OCI-LY1 (cell line): ENCODE data around the gene FAM110A.

Source experiments
- H2AFZ ChIP-seq: fragments of 200-600 bp; sonication (generic), shearing (Covaris generic); 2 replicates; pipeline ENCODE4 v1.6.0; 2014; ENCODE audit warnings: antibody characterized with exemption, mild to moderate bottlenecking, low read length
- H3F3A ChIP-seq: fragments of 200-600 bp; sonication (generic), shearing (Covaris generic); 2 replicates; pipeline ENCODE4 v1.6.0; 2014; ENCODE audit warnings: mild to moderate bottlenecking, antibody characterized with exemption, low read length, moderate library complexity; ENCODE audit not compliant: insufficient read depth
- H3K27ac ChIP-seq: fragments of 200-600 bp; sonication (generic); 2 replicates; pipeline ENCODE4 v1.5.1; 2014; ENCODE audit warnings: low read length, mixed run types, mild to moderate bottlenecking, low read depth; ENCODE audit not compliant: poor library complexity, severe bottlenecking
- H3K27me3 ChIP-seq: fragments of 200-600 bp; sonication (generic); 2 replicates; pipeline ENCODE4 v1.6.0; 2014; ENCODE audit warnings: antibody characterized with exemption, mild to moderate bottlenecking, low read length, moderate library complexity; ENCODE audit not compliant: insufficient read depth
- H3K36me3 ChIP-seq: fragments of 200-600 bp; sonication (generic); 2 replicates; pipeline ENCODE4 v1.6.1; 2014; ENCODE audit warnings: mild to moderate bottlenecking, antibody characterized with exemption, low read length, moderate library complexity, mixed read lengths; ENCODE audit not compliant: insufficient read depth
- H3K4me1 ChIP-seq: fragments of 200-600 bp; sonication (generic); 2 replicates; pipeline ENCODE4 v1.5.1; 2014; ENCODE audit warnings: mild to moderate bottlenecking, low read length, moderate library complexity; ENCODE audit not compliant: insufficient read depth, severe bottlenecking
- H3K4me2 ChIP-seq: fragments of 200-600 bp; sonication (generic), shearing (Covaris generic); 2 replicates; pipeline ENCODE4 v1.6.1; 2014; ENCODE audit warnings: low read length
- H3K4me3 ChIP-seq: fragments of 200-600 bp; sonication (generic); 2 replicates; pipeline ENCODE4 v1.5.1; 2014; ENCODE audit warnings: low read length, low read depth, mild to moderate bottlenecking, mixed read lengths; ENCODE audit not compliant: poor library complexity, severe bottlenecking
- H3K79me2 ChIP-seq: fragments of 200-600 bp; shearing (Covaris generic); 2 replicates; pipeline ENCODE4 v1.6.1; 2016; ENCODE audit warnings: mixed run types, low read length, mixed read lengths; ENCODE audit not compliant: insufficient read depth
- H3K9ac ChIP-seq: fragments of 200-600 bp; sonication (generic), shearing (Covaris generic); 2 replicates; pipeline ENCODE4 v1.6.1; 2014; ENCODE audit warnings: mild to moderate bottlenecking, low read length, mixed read lengths
- H3K9me2 ChIP-seq: fragments of 200-600 bp; sonication (generic), shearing (Covaris generic); 2 replicates; pipeline ENCODE4 v1.6.1; 2014; ENCODE audit warnings: low read depth, mild to moderate bottlenecking, low read length, mixed read lengths
- H3K9me3 ChIP-seq: fragments of 200-600 bp; shearing (Covaris generic); 2 replicates; pipeline ENCODE4 v1.6.1; 2014; ENCODE audit warnings: low read length, mixed read lengths
- H4K20me1 ChIP-seq: fragments of 200-600 bp; sonication (generic), shearing (Covaris generic); 2 replicates; pipeline ENCODE4 v1.6.0; 2016; ENCODE audit warnings: mild to moderate bottlenecking, low read length; ENCODE audit not compliant: insufficient read depth
- EZH2 ChIP-seq: fragments of 200-600 bp; sonication (generic), shearing (Covaris generic); IDR thresholded peaks from 2 replicates; pipeline ENCODE4 v1.8.0; 2017; ENCODE audit warnings: borderline replicate concordance, mixed run types, mild to moderate bottlenecking, antibody characterized with exemption, low read length, moderate library complexity, mixed read lengths
- TF ChIP-seq, protein P1 (sequence below): fragments of 200-600 bp; sonication (generic), shearing (Covaris generic); IDR thresholded peaks from 2 replicates; pipeline ENCODE4 v1.5.1; 2017; ENCODE audit warnings: mild to moderate bottlenecking, antibody characterized with exemption, low read length, moderate library complexity, mixed read lengths

The FAM110A gene

DNA sequence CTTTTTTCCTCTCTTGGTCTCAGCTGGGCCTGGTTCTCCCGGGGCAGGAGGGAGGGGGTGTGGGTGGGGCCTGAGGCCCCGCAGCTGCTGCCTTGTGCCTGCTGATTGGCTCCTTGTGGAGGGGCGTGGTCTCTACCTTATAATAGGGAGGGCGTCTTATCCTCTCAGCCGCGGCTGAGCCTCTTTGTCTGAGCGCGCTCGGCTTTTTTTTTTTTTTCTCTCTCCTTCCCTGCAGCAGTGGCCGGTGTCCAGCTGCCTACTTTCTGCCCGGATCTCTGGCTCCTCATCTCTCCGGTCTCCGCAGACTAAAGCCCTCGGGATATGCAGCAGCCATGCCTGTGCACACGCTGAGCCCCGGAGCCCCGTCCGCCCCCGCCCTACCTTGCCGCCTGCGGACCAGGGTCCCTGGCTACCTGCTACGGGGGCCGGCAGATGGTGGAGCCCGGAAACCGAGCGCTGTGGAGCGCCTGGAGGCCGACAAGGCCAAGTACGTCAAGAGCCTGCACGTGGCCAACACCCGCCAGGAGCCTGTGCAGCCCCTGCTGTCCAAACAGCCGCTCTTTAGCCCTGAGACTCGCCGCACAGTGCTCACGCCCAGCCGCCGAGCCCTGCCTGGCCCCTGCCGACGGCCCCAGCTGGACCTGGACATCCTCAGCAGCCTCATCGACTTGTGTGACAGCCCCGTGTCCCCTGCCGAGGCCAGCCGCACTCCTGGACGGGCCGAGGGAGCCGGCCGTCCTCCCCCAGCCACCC is 11.1 kb downstream of the FAM110A start:
- H3K4me1 ChIP-seq: peaks cover 54% of the 10 kb centered on the region
- H3K9ac ChIP-seq: no peak overlapping the region; the same call in 1 of the 2 replicates
- H3K4me3 ChIP-seq: peak overlapping the region; percentile 53
- no peaks in the 10 kb centered on the region for H4K20me1 ChIP-seq
- no peak overlapping the region for H3K27ac ChIP-seq
- no peaks in the 10 kb centered on the region for H3F3A ChIP-seq
- H3K4me2 ChIP-seq: peak overlapping the region; percentile 62
- H3K79me2 ChIP-seq: no peaks in the 10 kb centered on the region
- no peaks in the 10 kb centered on the region for H3K9me2 ChIP-seq
- H3K36me3 ChIP-seq: no peaks in the 10 kb centered on the region
- H3K27me3 ChIP-seq: no peaks in the 10 kb centered on the region
- H2AFZ ChIP-seq: no peak overlapping the region
- TF ChIP-seq, protein P1, sequence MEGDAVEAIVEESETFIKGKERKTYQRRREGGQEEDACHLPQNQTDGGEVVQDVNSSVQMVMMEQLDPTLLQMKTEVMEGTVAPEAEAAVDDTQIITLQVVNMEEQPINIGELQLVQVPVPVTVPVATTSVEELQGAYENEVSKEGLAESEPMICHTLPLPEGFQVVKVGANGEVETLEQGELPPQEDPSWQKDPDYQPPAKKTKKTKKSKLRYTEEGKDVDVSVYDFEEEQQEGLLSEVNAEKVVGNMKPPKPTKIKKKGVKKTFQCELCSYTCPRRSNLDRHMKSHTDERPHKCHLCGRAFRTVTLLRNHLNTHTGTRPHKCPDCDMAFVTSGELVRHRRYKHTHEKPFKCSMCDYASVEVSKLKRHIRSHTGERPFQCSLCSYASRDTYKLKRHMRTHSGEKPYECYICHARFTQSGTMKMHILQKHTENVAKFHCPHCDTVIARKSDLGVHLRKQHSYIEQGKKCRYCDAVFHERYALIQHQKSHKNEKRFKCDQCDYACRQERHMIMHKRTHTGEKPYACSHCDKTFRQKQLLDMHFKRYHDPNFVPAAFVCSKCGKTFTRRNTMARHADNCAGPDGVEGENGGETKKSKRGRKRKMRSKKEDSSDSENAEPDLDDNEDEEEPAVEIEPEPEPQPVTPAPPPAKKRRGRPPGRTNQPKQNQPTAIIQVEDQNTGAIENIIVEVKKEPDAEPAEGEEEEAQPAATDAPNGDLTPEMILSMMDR: no peak
- no peaks in the 10 kb centered on the region for H3K9me3 ChIP-seq

DNA sequence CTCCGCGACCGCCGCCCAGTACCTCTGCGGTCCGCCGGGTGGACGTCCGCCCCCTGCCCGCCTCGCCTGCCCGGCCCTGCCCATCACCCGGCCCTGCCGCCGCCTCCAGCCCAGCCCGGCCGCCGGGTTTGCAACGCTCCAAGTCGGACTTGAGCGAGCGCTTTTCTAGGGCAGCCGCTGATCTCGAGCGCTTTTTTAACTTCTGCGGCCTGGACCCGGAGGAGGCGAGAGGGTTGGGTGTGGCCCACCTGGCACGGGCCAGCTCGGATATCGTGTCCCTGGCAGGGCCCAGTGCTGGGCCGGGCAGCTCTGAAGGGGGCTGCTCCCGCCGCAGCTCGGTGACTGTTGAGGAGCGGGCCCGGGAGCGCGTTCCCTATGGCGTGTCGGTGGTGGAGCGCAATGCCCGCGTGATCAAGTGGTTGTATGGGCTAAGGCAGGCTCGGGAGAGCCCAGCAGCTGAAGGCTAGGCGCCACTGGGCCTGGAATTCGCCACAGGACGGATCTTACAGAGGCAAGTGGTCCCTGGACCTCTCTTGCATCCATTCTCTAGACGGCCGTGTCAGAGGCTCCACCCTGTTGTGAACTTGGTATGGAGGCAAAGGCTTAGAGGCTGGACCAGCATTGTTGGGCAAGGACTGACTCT is 11.8 kb downstream of the FAM110A start:
- H3K9me2 ChIP-seq: no peaks in the 10 kb centered on the region
- H3K4me1 ChIP-seq: peaks cover 54% of the 10 kb centered on the region
- H2AFZ ChIP-seq: no peak overlapping the region
- peak overlapping the region; percentile 66 for H3K27ac ChIP-seq
- peak overlapping the region; percentile 62 for H3K4me2 ChIP-seq
- H3K36me3 ChIP-seq: no peaks in the 10 kb centered on the region
- H3F3A ChIP-seq: no peaks in the 10 kb centered on the region
- H3K27me3 ChIP-seq: no peaks in the 10 kb centered on the region
- no peaks in the 10 kb centered on the region for H3K79me2 ChIP-seq
- H4K20me1 ChIP-seq: no peaks in the 10 kb centered on the region
- no peaks in the 10 kb centered on the region for H3K9me3 ChIP-seq
- TF ChIP-seq, protein P1: no peak
- no peak for TF ChIP-seq EZH2
- no peak overlapping the region; the same call in 1 of the 2 replicates for H3K9ac ChIP-seq
- H3K4me3 ChIP-seq: peak overlapping the region; percentile 53

DNA sequence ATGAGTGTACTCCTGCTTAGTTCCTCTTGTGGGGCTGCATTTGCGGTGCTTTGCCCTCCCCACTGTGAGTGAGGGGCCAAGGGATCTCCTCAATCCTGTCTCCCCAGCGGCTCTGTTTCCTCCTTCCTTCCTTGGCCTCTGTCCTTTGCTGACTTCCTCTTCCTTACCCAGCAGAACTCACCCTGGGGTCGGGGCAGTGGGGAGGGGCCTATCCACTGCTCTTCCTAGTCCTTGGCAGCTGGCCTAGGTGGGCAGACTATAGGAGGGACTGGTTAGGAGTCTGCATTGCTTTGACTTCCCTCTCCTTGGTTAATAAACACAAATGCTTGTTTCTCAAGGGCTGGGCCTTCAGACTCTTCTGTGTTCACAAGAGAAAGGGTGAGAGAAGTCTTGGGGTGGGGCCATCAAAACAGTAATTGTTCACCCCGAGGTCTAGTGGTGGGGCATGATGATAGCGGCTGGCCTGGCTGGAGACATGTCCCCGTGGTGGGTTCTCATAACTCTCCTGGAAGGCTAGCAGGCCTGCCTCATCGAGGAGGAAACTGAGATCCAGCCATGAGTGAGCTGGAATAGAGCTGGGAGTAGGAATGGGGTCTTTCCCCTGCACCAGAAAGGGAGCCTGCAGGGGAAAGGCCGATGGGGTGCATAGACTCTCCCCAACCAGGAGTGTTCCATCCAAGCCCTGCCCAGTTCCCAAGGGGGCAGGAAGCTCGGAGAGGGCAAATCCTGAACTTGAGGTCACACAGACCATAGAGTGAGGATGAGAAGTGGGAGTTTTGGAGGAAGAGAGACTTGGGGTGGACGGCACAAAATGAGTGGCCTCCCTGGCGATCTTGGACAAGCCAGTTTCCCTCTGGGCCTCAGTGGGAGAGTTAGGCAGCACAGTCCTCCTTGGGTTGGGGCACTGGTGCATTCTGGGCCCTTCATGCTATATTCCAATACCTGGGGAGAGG is 12.7 kb downstream of the FAM110A start:
- Histone ChIP-seq H3K9ac (peak overlapping the region; percentile 27; the same call in 1 of the 2 replicates), H3K4me1 (peaks cover 46% of the 10 kb centered on the region), H3K4me2 (peak overlapping the region; percentile 62)

More for the DNA sequence above, 12.7 kb downstream of the FAM110A start:
- no peaks in the 10 kb centered on the region for H3K79me2 ChIP-seq
- no peaks in the 10 kb centered on the region for H3K27me3 ChIP-seq
- H3K9me3 ChIP-seq: no peaks in the 10 kb centered on the region
- no peak overlapping the region for H2AFZ ChIP-seq
- peak overlapping the region; percentile 53 for H3K4me3 ChIP-seq
- no peaks in the 10 kb centered on the region for H4K20me1 ChIP-seq
- TF ChIP-seq, protein P1: no peak
- no peak for TF ChIP-seq EZH2
- H3K36me3 ChIP-seq: no peaks in the 10 kb centered on the region
- no peaks in the 10 kb centered on the region for H3K9me2 ChIP-seq
- peak overlapping the region; percentile 66 for H3K27ac ChIP-seq
- no peaks in the 10 kb centered on the region for H3F3A ChIP-seq
